Hindlimb muscle (tissue), 1 donor: ENCODE measurements around the gene CLHC1. TPM values are rescaled to one million over a fixed set of nuclear protein-coding genes. Genes with fewer than 3 reads are reported as not detected.
"Not testable (repeated sequence)": the region's sequence is repeated elsewhere in the genome, so short reads cannot be mapped to it uniquely, and the experiment has no call there.

Source experiments
- DNase-seq: peaks from one replicate; pipeline ENCODE4 v3.0.0-alpha.2; 2013
- polyA plus RNA-seq: library from polyadenylated mRNA; unstranded; fragments of 120-200 nt; gene quantifications from one replicate; pipeline ENCODE4 v1.2.1, GENCODE V29; 2013; ENCODE audit not compliant: insufficient read length

Gene CLHC1
- polyA plus RNA-seq, 1 donor = 15.4 TPM

- DNase-seq = no peak
These were observed 79.3 kb downstream of the CLHC1 start for GRCh38 chr2:55152475-55153412.

- DNase-seq = no peak
These were observed 80.2 kb downstream of the CLHC1 start for GRCh38 chr2:55151733-55152433.

GRCh38 chr2:55150834-55151233 is 81.3 kb downstream of the CLHC1 start:
- no peak for DNase-seq

- no peak for DNase-seq
These were observed 83.8 kb downstream of the CLHC1 start for GRCh38 chr2:55148269-55148668.

- no peak for DNase-seq
These were observed 84.6 kb downstream of the CLHC1 start for GRCh38 chr2:55147531-55147930.

GRCh38 chr2:55147041-55147440 is 85.1 kb downstream of the CLHC1 start:
- DNase-seq = no peak

GRCh38 chr2:55146263-55146662 is 85.8 kb downstream of the CLHC1 start:
- no peak for DNase-seq

- DNase-seq = no peak
These were observed 86.9 kb downstream of the CLHC1 start for GRCh38 chr2:55144922-55145820.

- DNase-seq = not testable (repeated sequence)
These were observed 88.4 kb downstream of the CLHC1 start for GRCh38 chr2:55143706-55144105.

GRCh38 chr2:55142518-55142917 is 89.6 kb downstream of the CLHC1 start:
- DNase-seq = no peak

GRCh38 chr2:55141572-55142413 is 90.3 kb downstream of the CLHC1 start:
- DNase-seq = no peak

- DNase-seq = no peak
These were observed 91.5 kb downstream of the CLHC1 start for GRCh38 chr2:55140316-55141219.

GRCh38 chr2:55139305-55139704 is 92.8 kb downstream of the CLHC1 start:
- DNase-seq = no peak

GRCh38 chr2:55138882-55139229 is 93.2 kb downstream of the CLHC1 start:
- DNase-seq = no peak

GRCh38 chr2:55138014-55138881 is 93.8 kb downstream of the CLHC1 start:
- DNase-seq = no peak

GRCh38 chr2:55137024-55137958 is 94.8 kb downstream of the CLHC1 start:
- DNase-seq = no peak

GRCh38 chr2:55136138-55136541 is 96.0 kb downstream of the CLHC1 start:
- DNase-seq = no peak

- DNase-seq = no peak
These were observed 96.6 kb downstream of the CLHC1 start for GRCh38 chr2:55135491-55135890.

- no peak for DNase-seq
These were observed 97.8 kb downstream of the CLHC1 start for GRCh38 chr2:55134316-55134706.
